ENCODE data around the gene NCKAP5L.

Gene NCKAP5L

DNA sequence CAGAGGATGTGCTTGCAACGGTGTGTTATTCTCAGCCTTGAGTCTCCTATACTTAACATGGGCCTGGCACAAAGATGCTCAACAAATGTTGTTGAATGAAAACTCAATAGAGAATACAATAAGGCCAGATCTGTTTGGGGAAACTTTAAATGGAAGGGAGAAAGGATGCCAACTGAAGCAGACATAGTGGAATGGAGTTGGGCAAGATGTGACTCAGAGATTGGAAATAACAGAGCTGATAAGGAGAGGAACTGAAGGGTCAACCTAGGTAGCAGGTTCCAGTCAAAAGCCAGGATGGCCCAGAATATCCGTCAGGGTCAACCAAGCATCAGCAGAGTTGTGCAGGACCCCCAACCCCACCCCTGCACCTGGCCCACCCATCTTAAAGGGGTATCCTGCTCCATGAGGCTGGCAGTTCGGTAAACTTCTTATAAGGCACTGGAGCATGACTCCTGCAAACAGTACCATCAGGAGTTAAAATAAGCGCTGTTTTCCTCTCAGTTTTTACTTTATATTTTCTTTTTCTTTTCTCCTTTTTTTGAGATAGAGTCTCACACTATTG, 15.7 kb upstream of the NCKAP5L start:
- H3F3A ChIP-seq (ENCODE audit: low read depth), result 0 out of 2 replicates have a peak, but pooled peaks cover 6% of the 10 kb centered on the region
- peak overlapping the region; percentile 98 for H3K4me3 ChIP-seq (ENCODE audit: low read length, poor library complexity, severe bottlenecking)
- no peaks in the 10 kb centered on the region for H3K9me3 ChIP-seq (ENCODE audit: insufficient read depth, low read depth, low read length)
- no peaks in the 10 kb centered on the region for H3K36me3 ChIP-seq (ENCODE audit: insufficient read depth, low read length)
- H3K27me3 ChIP-seq (ENCODE audit: insufficient read depth, low read length, poor library complexity, severe bottlenecking), result no peaks in the 10 kb centered on the region
- H3K4me2 ChIP-seq (ENCODE audit: low read depth, low read length, poor library complexity, severe bottlenecking), result peak overlapping the region; percentile 87
- H2AFZ ChIP-seq (ENCODE audit: low read length), result no peak overlapping the region
- H3K9me2 ChIP-seq (replicated peaks; ENCODE audit: low read depth, low read length), result no peaks in the 10 kb centered on the region
- no peaks in the 10 kb centered on the region for H4K20me1 ChIP-seq (ENCODE audit: insufficient read depth, low read length, poor library complexity, severe bottlenecking)
- no peak for TF ChIP-seq EZH2phosphoT487 (IDR thresholded peaks at IDR 0.05; ENCODE audit: borderline replicate concordance)
- TF ChIP-seq, protein P1, sequence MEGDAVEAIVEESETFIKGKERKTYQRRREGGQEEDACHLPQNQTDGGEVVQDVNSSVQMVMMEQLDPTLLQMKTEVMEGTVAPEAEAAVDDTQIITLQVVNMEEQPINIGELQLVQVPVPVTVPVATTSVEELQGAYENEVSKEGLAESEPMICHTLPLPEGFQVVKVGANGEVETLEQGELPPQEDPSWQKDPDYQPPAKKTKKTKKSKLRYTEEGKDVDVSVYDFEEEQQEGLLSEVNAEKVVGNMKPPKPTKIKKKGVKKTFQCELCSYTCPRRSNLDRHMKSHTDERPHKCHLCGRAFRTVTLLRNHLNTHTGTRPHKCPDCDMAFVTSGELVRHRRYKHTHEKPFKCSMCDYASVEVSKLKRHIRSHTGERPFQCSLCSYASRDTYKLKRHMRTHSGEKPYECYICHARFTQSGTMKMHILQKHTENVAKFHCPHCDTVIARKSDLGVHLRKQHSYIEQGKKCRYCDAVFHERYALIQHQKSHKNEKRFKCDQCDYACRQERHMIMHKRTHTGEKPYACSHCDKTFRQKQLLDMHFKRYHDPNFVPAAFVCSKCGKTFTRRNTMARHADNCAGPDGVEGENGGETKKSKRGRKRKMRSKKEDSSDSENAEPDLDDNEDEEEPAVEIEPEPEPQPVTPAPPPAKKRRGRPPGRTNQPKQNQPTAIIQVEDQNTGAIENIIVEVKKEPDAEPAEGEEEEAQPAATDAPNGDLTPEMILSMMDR (conservative IDR thresholded peaks at IDR 0.05; ENCODE audit: low read length), result no peak
- H3K9ac ChIP-seq (ENCODE audit: low read depth, low read length, poor library complexity, severe bottlenecking), result peak overlapping the region; percentile 91
- peaks cover 11% of the 10 kb centered on the region; the same call in 1 of the 2 replicates for H3K79me2 ChIP-seq (ENCODE audit: insufficient read depth, low read length)
- peaks cover 24% of the 10 kb centered on the region for H3K4me1 ChIP-seq (ENCODE audit: insufficient read depth, low read length, poor library complexity, severe bottlenecking)

DNA sequence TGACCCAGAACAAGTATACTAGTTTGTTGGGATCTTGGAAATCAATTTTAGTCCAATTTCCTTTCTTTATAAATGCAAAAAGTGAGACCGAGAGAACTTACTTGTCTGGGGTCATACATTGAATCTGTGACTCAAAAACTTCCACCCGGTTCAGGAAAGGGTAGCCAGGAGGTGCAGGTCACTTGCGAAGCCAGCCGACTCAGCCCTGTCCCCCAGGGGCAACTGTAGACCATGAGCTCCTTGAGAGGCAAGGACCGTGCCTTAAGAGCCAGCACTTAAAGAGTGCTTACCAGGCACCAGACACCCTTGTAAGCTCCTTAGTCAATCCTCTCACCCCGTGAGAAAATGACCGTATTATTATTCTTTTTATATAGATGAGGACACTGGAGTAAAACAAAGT, 15.2 kb upstream of the NCKAP5L start:
- Histone ChIP-seq H2AFZ (ENCODE audit: low read length) (peak overlapping the region; percentile 79), H4K20me1 (ENCODE audit: insufficient read depth, low read length, poor library complexity, severe bottlenecking) (no peaks in the 10 kb centered on the region), H3K9me2 (replicated peaks; ENCODE audit: low read depth, low read length) (no peaks in the 10 kb centered on the region), H3F3A (ENCODE audit: low read depth) (0 out of 2 replicates have a peak, but pooled peaks cover 6% of the 10 kb centered on the region), H3K27me3 (ENCODE audit: insufficient read depth, low read length, poor library complexity, severe bottlenecking) (no peaks in the 10 kb centered on the region), H3K9ac (ENCODE audit: low read depth, low read length, poor library complexity, severe bottlenecking) (peak overlapping the region; percentile 91), H3K4me3 (ENCODE audit: low read length, poor library complexity, severe bottlenecking) (peak overlapping the region; percentile 98), H3K79me2 (ENCODE audit: insufficient read depth, low read length) (peaks cover 11% of the 10 kb centered on the region; the same call in 1 of the 2 replicates), H3K4me1 (ENCODE audit: insufficient read depth, low read length, poor library complexity, severe bottlenecking) (peaks cover 24% of the 10 kb centered on the region), H3K36me3 (ENCODE audit: insufficient read depth, low read length) (no peaks in the 10 kb centered on the region), H3K4me2 (ENCODE audit: low read depth, low read length, poor library complexity, severe bottlenecking) (peak overlapping the region; percentile 87), H3K9me3 (ENCODE audit: insufficient read depth, low read depth, low read length) (no peaks in the 10 kb centered on the region)
- no peak for TF ChIP-seq EZH2phosphoT487 (IDR thresholded peaks at IDR 0.05; ENCODE audit: borderline replicate concordance)
- TF ChIP-seq, protein P1 (conservative IDR thresholded peaks at IDR 0.05; ENCODE audit: low read length), result no peak

DNA sequence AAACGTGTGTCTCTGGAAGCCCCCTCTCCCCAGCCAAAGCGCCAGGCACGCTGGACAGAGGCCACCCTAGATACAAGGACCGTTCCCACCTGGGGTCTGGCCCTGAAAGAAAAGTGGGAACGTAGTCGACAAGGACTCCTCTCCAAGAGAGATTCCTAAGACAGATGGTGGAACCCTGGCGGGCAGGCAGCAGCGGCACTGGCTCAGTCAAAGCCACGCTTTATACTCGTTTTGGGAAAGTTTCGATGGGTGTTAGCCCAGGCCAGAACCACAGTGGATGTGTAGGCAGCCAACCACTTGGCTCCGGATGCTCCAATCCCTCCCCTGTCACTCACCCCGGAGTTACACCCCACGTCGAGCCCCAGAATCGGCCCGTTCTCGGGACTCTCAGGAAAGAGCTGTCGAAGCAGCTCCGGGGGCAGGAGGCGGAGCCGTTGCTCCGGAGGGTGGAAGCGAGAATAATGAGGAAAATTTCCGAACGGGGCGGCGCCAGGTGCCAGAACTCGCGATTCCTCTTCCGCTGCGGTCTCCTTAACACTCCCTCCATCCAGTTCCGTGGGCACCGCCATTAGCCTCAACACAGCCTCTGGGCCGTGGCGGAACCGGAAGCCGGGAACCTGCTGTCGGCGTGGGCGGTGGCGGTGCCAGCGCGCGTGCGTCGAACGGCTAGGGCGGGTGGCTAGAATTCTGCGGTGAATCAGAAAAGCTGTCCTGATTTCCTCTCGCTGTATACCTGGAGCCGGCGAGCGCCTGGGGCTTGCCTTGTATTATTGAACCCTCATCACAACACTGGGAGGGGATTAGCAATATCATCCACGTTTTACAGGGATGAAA, 14.5 kb upstream of the NCKAP5L start, which contains the start of gene BCDIN3D:
Gene BCDIN3D (minus strand): TSS at position 588 of the 834 bp plus-strand sequence. CDS start 19 bp downstream, at position 569.
- H3K9me2 ChIP-seq (replicated peaks; ENCODE audit: low read depth, low read length), result no peaks in the 10 kb centered on the region
- H3K4me1 ChIP-seq (ENCODE audit: insufficient read depth, low read length, poor library complexity, severe bottlenecking), result peaks cover 24% of the 10 kb centered on the region
- H3K4me3 ChIP-seq (ENCODE audit: low read length, poor library complexity, severe bottlenecking), result peak within 1 kb of the TSS; percentile 98
- H3K9ac ChIP-seq (ENCODE audit: low read depth, low read length, poor library complexity, severe bottlenecking), result peak within 1 kb of the TSS; percentile 91
- H4K20me1 ChIP-seq (ENCODE audit: insufficient read depth, low read length, poor library complexity, severe bottlenecking), result no peaks in the 10 kb centered on the region
- H3K4me2 ChIP-seq (ENCODE audit: low read depth, low read length, poor library complexity, severe bottlenecking), result peak within 1 kb of the TSS; percentile 87
- no peaks in the 10 kb centered on the region for H3K9me3 ChIP-seq (ENCODE audit: insufficient read depth, low read depth, low read length)
- H3K79me2 ChIP-seq (ENCODE audit: insufficient read depth, low read length), result peaks cover 11% of the 10 kb centered on the region; the same call in 1 of the 2 replicates
- 0 out of 2 replicates have a peak, but pooled peaks cover 6% of the 10 kb centered on the region for H3F3A ChIP-seq (ENCODE audit: low read depth)
- no peaks in the 10 kb centered on the region for H3K36me3 ChIP-seq (ENCODE audit: insufficient read depth, low read length)
- H3K27me3 ChIP-seq (ENCODE audit: insufficient read depth, low read length, poor library complexity, severe bottlenecking), result no peaks in the 10 kb centered on the region
- TF ChIP-seq, protein P1 (conservative IDR thresholded peaks at IDR 0.05; ENCODE audit: low read length), result no peak
- no peak for TF ChIP-seq EZH2phosphoT487 (IDR thresholded peaks at IDR 0.05; ENCODE audit: borderline replicate concordance)
- H2AFZ ChIP-seq (ENCODE audit: low read length), result peak within 1 kb of the TSS; percentile 79
